ENCODE results near the gene MGA.

The MGA gene

GRCh38 chr15:41658689-41659088 is 1.5 kb upstream of the MGA start:
- no peak for DNase-seq (ENCODE audit: low read depth in 2 of 2)

GRCh38 chr15:41659190-41659589 is 1.0 kb upstream of the MGA start:
- DNase-seq (ENCODE audit: low read depth in 2 of 2) = no peak

DNA sequence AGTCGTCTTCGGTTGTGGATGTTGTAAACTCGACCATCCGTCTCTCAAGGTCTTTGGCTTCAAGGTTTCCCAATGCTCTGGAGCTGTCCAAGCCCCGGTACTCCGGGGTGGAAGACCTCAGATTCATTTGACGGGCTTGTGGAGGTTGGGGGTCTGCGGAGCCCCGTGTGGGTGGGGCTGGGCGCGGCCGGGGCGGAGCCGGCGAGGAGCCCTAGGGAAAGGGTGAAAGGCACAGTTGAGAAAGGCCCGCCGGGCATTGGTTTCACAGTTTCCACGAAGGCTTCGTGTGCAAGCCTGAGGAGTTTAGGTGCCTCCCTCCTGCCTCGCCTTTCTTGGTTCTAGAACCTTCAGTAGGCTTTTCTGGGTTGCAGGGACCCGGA is 360 bp upstream of the MGA start:
- no peak for DNase-seq (ENCODE audit: low read depth in 2 of 2)

GRCh38 chr15:41661078-41661517 is 893 bp downstream of the MGA start:
- DNase-seq (ENCODE audit: low read depth in 2 of 2) = no peak

DNA sequence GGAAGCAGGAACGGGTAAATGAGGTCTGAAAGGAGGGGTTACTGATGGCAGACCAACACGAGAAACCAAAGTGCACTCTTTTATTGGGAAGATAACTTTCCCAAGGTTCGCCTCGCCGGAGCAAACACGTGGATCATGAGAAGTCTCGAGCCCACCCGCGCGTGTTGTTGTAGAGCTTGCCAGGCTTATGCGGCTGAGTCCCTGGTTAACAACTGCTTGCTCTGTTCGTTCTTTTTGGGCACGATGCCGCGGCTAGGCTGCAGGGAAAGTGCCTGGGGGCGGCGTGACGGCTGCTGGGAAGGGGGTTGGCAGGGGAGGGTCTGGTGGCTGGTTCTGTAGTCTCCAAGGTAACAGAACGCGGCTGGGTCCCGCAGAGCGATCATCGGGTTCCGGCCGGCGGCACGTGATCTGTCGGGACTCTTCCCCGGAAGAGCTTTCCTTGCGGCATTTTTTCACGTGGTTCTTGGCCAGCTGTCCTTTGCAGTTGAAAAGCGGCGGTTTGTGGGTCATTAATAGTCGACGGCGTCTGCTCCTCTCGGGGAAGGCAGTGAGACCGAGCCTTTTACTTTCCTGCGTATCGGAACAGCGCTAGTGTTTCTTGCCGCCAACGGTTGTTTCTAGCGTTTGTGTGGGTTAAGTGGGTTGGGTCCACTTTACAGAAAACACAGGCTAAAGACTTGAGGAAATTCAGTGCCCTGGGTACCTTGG is 1.5 kb downstream of the MGA start:
- peak; percentile 55 to 56 for DNase-seq (ENCODE audit: low read depth in 2 of 2)

GRCh38 chr15:41666353-41666920 is 6.2 kb downstream of the MGA start:
- DNase-seq (ENCODE audit: low read depth in 2 of 2) = no peak

DNA sequence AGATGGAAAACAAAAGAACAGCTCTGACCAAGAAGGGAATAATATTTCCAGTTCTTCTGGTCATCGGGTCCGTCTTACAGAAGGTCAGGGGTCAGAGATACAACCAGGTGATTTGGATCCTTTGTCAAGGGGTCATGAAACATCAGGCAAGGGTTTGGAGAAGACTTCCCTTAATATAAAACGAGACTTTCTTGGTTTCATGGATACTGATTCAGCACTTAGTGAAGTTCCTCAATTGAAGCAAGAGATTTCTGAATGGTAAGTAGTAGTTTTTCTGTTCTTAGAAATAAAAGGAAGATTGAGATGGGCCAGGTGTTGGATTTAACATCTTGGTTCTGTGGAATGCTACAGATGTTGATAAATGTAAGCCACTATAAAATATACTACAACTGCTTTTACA is 9.5 kb downstream of the MGA start:
- DNase-seq (ENCODE audit: low read depth in 2 of 2) = no peak

DNA sequence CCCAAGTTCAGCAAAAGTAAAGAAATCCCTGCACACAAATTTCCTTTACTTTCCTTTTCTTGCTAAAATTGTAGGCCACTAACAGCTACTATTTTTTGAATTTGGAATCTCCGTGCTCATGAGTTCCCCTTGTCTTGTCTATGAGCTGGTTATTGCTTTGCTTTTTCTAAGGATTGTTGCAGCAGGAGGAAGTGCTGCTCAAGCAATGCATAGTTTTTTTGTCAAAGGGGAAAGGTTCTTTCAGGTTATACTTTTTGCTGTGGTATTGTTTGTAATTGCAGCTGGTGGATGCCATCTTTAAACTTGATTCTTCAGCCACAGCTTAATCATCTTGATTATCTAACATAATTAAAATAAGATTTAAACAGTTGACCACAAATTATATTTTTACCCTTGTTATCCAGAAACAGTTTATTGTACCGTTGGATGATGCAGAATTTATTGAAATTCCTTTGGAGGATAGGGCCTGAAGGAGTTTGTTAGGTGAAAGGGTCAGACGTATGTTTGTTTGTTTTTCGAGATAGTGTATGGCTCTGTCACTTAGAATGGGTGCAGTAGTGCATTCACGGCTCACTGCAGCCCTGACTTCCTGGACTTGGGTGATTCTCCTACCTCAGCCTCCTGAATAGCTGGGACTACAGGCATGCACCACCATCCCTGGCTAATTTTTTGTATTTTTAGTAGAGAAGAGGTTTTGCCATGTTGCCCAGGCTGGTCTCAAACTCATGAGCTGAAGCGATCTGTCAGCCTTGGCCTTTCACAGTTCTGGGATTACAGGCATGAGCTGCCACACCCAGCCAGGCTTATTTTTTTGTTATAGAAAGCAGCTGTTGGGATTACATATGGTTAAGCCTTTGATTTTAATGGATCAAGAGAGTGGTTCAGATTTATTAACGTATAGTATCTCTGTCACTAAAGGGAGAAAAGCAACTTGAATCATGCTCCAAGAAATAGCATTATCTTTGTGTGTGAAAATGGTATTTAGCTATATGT is 11.7 kb downstream of the MGA start:
- DNase-seq (ENCODE audit: low read depth in 2 of 2) = no peak

GRCh38 chr15:41675337-41675736 is 15.1 kb downstream of the MGA start:
- DNase-seq (ENCODE audit: low read depth in 2 of 2) = no peak

GRCh38 chr15:41678742-41679141 is 18.5 kb downstream of the MGA start:
- DNase-seq (ENCODE audit: low read depth in 2 of 2) = no peak

DNA sequence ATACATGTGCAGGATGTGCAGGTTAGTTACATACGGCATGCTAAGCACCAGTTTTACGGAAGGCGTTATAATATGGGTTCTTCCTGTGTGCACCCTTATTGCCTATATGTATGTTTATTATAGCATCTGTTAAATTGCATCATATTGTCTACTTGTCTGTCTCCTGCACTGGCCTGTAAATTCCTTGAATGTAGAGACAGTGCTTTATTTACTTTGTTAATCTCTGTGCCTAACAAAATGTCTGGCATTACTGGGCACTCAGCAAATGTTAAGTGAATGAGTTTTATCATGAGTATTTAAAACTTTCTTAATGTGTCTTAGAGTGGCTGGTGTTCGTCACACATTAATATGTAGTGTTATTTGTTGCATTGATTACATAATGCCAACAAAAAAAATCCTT is 23.8 kb downstream of the MGA start:
- no peak for DNase-seq (ENCODE audit: low read depth in 2 of 2)

GRCh38 chr15:41688671-41689070 is 28.5 kb downstream of the MGA start:
- no peak for DNase-seq (ENCODE audit: low read depth in 2 of 2)

- DNase-seq (ENCODE audit: low read depth in 2 of 2) = no peak
Measured at GRCh38 chr15:41689083-41689482, 28.9 kb downstream of the MGA start.

DNA sequence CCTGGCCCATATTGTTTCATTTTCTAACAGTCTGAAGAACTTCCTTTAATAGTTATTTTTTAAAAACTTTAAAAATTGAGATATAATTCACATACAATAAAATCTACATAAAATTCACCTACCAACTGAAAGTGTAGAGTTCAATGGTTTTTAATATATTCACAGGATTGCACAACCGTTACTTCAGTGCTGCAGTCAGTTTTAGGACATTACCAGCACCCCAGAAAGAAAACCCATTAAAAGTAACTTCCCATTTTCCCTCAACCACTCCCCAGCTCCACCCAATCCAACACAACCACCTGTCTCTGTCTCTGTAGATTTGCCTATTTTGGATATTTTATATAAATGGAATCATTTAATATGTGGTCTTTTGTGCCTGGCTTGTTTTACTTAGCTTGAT is 29.6 kb downstream of the MGA start:
- no peak for DNase-seq (ENCODE audit: low read depth in 2 of 2)

GRCh38 chr15:41690636-41691035 is 30.4 kb downstream of the MGA start:
- no peak for DNase-seq (ENCODE audit: low read depth in 2 of 2)

DNA sequence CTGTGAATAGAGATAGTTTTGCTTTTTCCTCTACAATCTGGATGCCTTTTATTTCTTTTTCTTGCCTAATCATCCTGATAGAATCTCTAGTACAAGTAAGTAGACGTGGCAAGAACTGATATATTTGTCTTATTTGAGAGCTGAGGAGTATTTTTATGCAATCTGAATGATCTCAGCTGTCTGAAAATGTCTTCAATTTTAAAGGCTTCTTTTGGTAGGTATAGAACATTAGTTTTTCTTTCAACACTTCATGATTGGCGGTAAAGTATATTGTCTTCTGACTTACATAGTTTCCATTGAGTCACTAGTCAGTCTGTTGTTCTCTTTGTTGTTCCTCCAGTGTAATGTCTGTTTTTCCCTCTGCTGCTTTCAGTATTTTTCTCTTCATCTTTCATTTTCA is 31.3 kb downstream of the MGA start:
- DNase-seq (ENCODE audit: low read depth in 2 of 2) = no peak

GRCh38 chr15:41692049-41692448 is 31.8 kb downstream of the MGA start:
- DNase-seq (ENCODE audit: low read depth in 2 of 2) = no peak

GRCh38 chr15:41693757-41694156 is 33.6 kb downstream of the MGA start:
- no peak for DNase-seq (ENCODE audit: low read depth in 2 of 2)

- DNase-seq (ENCODE audit: low read depth in 2 of 2) = peak in 1 of 2 donors; percentile 28
Measured at GRCh38 chr15:41695750-41696436, 35.7 kb downstream of the MGA start.

DNA sequence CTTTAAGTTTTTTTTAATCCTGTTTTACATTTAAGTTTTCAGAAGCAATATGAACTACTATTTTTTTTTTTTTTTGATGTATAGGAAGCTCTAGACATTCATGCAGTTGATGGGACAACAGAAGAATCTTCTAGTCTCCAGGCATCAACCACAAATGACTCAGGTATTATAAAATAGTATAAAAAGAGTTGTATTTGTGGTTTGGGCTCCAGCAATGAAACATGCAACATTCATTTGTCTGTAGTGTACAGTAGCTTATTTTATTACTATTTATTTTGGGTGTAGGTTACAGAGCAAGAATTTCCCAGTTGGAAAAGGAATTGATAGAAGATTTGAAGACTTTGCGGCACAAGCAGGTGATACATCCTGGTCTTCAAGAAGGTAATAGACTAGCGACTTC is 38.6 kb downstream of the MGA start:
- DNase-seq (ENCODE audit: low read depth in 2 of 2) = no peak

DNA sequence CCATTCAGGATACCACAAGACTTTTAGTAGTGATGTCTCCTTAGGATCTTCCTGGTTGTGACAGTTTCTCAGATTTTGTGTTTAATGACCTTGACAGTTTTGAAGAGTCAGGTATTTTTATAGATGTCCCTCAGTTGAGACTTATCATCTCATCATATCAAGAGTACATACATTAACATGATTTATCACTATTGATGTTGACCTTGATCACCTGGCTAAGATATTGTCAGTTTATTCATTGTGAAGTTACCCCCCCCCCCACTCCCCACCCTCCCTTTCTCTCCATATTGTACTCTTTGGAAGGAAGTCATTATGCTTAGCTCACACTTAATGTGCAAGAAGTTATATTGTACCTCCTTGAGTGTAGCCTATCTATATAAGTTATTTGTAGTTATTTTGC is 42.9 kb downstream of the MGA start:
- DNase-seq (ENCODE audit: low read depth in 2 of 2) = no peak

GRCh38 chr15:41713047-41713446 is 52.8 kb downstream of the MGA start:
- DNase-seq (ENCODE audit: low read depth in 2 of 2) = no peak
